NB4 (cell line): ENCODE results near the gene SYT11.

Experiments
- CTCF ChIP-seq: IDR thresholded peaks from one replicate; pipeline ENCODE4 v1.5.1; 2012; ENCODE audit warnings: low read depth, low read length
- POLR2A ChIP-seq: IDR thresholded peaks from 2 replicates; pipeline ENCODE4 v1.6.1; 2011; ENCODE audit warnings: mild to moderate bottlenecking; ENCODE audit not compliant: insufficient read length; ENCODE audit errors: extremely low read depth

GRCh38 chr1:155929057-155929456, 69.7 kb downstream of the SYT11 start:
- no peak for TF ChIP-seq CTCF
- TF ChIP-seq POLR2A = no peak
